ENCODE measurements around the gene CHMP4A.

- TF ChIP-seq, protein P1, sequence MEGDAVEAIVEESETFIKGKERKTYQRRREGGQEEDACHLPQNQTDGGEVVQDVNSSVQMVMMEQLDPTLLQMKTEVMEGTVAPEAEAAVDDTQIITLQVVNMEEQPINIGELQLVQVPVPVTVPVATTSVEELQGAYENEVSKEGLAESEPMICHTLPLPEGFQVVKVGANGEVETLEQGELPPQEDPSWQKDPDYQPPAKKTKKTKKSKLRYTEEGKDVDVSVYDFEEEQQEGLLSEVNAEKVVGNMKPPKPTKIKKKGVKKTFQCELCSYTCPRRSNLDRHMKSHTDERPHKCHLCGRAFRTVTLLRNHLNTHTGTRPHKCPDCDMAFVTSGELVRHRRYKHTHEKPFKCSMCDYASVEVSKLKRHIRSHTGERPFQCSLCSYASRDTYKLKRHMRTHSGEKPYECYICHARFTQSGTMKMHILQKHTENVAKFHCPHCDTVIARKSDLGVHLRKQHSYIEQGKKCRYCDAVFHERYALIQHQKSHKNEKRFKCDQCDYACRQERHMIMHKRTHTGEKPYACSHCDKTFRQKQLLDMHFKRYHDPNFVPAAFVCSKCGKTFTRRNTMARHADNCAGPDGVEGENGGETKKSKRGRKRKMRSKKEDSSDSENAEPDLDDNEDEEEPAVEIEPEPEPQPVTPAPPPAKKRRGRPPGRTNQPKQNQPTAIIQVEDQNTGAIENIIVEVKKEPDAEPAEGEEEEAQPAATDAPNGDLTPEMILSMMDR (IDR thresholded peaks at IDR 0.05; ENCODE audit: insufficient read depth, low read length, poor library complexity, severe bottlenecking) = no peak
- no peak for TF ChIP-seq EZH2phosphoT487 (conservative IDR thresholded peaks at IDR 0.05; ENCODE audit: low read length)
Observed at GRCh38 chr14:24261256-24261968, 48.1 kb upstream of the CHMP4A start.
